ENCODE measurements around the gene PIP5K1C.
A peak's percentile ranks its signal among the peaks of the same experiment; 100 is the strongest.

DNA sequence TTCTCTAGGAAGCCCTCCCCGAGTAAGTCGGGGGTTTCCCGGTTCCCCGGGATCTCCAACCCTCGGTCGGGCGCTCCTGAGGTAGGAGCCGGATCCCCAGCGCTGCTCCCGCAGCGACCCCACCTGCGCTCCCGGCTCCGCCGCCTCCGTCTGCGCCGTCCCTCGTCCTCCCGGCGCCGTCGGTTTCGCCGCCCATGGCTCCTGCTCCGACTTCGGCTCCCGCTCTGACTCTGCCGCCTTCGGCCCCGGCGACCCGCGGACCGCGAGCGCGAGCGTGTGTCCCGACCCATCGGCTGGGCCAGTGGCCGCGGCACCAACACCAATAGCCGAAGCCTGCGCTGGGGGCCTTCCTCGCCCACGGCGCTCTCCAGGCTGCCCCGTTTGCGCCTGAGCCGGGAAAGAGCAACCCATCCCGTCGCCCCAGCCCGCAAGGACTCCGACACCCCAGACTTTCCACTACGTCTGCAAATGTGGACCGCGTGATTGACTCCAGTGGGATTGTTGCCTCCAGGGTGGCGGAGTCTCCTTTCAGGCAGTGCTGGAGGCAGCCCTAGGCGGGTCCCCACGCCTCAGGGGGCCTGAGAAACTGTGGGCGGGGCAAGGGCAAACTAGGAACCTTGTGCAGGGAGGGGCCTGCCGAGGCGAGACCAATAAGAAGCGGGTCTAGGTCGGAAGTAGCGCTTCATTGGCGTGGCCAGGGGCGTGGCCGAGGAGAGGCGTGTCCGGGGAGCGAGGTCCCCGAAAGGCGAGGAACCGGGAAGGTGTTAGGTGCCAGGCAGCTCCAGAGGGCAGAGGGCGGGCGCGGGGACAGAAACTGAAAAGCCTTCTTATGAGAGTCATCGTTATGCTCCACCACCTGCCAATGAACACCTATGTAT is 73.6 kb downstream of the PIP5K1C start, which contains the start of gene CACTIN:
- TF ChIP-seq, protein P1, sequence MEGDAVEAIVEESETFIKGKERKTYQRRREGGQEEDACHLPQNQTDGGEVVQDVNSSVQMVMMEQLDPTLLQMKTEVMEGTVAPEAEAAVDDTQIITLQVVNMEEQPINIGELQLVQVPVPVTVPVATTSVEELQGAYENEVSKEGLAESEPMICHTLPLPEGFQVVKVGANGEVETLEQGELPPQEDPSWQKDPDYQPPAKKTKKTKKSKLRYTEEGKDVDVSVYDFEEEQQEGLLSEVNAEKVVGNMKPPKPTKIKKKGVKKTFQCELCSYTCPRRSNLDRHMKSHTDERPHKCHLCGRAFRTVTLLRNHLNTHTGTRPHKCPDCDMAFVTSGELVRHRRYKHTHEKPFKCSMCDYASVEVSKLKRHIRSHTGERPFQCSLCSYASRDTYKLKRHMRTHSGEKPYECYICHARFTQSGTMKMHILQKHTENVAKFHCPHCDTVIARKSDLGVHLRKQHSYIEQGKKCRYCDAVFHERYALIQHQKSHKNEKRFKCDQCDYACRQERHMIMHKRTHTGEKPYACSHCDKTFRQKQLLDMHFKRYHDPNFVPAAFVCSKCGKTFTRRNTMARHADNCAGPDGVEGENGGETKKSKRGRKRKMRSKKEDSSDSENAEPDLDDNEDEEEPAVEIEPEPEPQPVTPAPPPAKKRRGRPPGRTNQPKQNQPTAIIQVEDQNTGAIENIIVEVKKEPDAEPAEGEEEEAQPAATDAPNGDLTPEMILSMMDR (IDR thresholded peaks at IDR 0.05), result peak in 1 of 3 experiments; percentile 45
- peak; percentile 88 to 95 for TF ChIP-seq POLR2AphosphoS5 (IDR thresholded peaks at IDR 0.05)
